ENCODE measurements around the gene RPS16.
"Not testable (repeated sequence)": the region's sequence is repeated elsewhere in the genome, so short reads cannot be mapped to it uniquely, and the experiment has no call there.

The RPS16 gene

DNA sequence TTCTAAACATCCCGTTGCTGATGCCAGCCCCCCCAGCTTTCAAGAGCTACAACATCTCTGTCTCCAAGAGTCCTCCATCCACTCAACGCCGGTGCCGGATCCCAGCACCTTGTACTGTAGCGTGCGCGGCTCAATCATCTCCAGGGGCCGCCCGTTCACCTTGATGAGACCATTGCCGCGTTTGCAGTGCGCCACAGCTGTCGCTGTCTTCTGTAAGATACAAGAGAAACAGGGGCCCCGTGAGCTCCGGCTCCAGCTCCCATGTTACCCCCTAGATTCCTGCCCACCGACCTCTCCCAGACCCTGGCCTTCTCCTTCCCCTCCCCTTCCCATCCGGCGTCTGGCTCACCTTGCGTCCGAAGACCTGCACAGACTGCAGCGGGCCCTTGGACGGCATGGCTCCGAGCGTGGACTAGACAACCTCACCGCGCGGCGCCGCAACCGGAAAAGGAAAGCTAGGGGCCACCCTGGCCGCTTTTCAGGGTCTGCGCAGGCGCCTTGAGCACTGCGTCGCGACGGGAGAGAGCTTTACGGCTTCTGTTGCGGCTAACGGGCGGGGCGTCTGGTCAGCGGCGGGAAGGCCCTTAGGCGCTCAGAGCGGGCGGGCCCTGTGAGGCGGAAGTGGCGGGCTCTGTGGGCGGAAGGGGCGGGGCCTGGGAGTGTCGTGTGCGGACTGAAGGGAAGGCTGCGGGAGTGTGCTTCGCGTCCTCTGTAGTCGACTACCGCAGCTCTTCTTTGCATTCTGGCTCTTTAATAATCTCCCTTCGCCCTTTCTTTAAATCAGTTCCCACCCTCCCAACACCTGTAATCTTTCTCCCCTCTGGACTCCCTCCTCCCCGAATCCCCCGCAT lies at the start of gene RPS16:
Gene RPS16, minus strand, starts transcription at position 451 of the 851 bp plus-strand sequence. Its CDS starts 54 bp downstream, at position 397.
- peak; percentile 98 to 99 (median 98) for DNase-seq

- DNase-seq, result no peak
Observed at GRCh38 chr19:39483141-39483540, 47.4 kb upstream of the RPS16 start.

GRCh38 chr19:39481676-39482075 lies 45.9 kb upstream of the RPS16 start:
- no peak for DNase-seq

GRCh38 chr19:39481229-39481545 lies 45.4 kb upstream of the RPS16 start:
- no peak for DNase-seq

DNA sequence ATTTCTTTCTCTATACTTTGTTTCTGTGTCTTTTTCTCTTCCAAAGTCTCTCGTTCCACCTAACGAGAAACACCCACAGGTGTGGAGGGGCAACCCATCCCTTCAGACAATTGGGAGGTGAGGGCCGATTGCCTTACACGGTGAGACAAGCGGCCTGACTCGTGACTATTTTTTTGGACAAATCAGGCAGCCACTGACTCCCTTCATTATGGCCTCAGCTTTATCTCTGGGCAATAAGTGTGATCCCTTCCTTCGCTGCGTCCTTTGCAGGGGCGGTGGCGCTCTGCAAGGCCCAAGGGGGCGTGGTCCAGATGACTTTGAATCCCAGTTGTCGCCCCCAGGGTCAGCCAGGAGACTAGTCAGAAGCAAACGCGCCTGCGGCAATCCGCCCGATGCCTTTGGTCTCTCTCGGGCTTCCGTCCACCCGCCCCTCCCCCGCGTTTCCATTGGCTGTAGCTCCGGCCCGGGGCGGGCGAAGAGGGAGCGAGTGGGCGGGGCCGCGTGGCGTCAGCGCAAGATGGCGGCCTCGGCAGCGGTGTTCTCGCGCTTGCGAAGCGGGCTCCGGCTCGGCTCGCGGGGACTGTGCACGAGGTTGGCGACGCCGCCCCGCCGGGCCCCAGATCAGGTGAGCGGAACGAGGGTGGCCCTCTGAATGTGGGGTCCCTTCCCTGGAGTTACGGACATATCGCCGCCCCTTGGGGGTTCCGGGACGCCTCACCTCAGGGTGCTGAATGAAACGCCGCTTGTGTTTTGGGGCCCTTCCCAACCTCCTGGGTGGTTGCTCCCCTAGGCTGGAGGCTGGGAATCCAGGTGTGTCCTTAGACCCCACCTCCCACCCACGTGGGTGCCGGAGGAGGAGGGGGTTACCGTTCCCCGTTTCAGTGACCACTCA lies 44.8 kb upstream of the RPS16 start, which contains the start of gene TIMM50:
Gene TIMM50, plus strand, starts transcription at position 502 of the 892 bp plus-strand sequence. Its CDS starts 16 bp downstream, at position 518.
- DNase-seq, result peak; percentile 92 to 97 (median 95)

- DNase-seq, result no peak
Observed at GRCh38 chr19:39479916-39480315, 44.2 kb upstream of the RPS16 start.

- not testable (repeated sequence) for DNase-seq
Observed at GRCh38 chr19:39479319-39479801, 43.6 kb upstream of the RPS16 start.

GRCh38 chr19:39475748-39476147 lies 40.0 kb upstream of the RPS16 start:
- DNase-seq, result no peak

DNA sequence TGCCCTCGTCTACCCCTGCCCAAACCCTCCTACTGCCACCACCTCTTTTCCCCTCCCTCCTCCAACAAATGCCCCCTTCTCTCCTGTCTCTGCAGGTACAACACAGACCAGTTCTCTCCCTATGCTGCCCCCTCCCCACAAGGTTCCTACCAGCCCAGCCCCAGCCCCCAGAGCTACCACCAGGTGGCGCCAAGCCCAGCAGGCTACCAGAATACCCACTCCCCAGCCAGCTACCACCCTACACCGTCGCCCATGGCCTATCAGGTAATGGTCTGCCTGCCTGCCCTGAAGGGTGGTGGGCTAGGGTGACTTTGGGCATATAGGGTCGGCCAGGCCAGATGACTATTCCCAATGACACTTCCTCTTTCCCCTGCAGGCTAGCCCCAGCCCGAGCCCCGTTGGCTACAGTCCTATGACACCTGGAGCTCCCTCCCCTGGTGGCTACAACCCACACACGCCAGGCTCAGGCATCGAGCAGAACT lies 38.4 kb upstream of the RPS16 start:
- peak; percentile 46 to 68 (median 55) for DNase-seq

GRCh38 chr19:39473443-39473960 lies 37.8 kb upstream of the RPS16 start:
- no peak for DNase-seq

GRCh38 chr19:39472746-39473442 lies 37.1 kb upstream of the RPS16 start:
- no peak for DNase-seq

DNA sequence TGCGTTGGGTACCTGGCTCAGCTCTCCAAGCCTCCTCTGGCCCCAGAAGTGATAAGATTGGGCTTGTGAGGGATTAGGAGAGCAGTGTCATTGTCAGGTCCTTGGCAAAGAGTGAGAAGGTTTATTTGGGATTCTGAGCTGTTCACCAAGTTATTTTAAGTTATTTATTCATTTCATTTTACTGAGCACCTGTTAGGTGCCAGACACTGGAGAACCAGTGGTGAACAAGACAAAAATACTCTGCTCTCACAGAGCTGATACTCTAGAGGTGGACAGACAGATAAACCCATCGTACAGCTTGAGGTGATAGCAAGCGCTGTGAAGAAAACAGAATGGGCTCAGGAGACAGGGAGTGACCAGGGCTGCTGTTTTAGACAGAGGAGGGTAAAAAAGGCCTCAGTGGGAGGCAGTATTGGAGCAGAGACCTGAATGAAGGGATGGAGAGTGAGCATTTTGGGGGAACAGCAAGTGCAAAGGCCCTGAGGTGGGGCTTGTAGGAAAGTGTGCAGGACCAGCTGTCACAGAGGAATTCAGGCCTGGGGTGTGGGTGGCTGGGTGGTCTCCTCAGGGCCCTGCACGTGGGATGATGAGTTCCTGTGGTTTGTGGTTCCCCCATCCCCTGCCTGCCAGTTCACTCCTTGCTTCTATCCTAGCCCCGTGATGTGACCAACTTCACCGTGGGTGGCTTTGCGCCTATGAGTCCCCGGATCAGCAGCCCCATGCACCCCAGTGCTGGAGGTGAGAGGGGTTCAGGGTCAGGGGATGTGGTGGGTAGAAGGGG lies 36.2 kb upstream of the RPS16 start:
- no peak for DNase-seq

DNA sequence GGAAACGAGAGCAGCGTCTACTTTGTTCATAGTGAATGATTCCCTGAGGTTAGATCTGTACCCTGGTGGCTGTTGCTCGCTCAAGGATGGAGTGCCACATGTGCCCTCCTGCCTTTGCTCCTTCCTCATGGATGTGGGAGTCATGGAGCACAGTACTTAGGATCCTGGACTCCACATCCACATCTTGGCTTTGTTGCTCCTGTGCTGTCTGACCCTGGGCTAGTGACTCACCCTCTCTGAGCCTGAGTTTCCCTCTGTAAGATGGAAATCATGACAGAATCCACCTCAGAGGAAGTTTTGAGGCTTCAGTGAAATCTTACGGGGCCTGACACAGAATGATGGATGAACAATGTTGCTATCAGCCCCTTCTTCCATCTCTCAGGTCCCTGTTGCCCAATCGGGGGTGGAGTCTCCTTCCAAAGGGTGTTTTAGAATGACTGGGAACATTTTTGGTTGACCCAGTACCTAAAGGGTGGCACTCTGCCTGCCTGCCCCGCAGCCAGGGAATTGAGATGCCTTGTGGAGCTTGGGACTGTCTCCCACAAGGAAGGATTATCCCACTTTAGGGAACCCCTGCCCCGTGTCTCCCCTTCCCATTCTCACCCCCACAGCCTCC lies 35.1 kb upstream of the RPS16 start:
- DNase-seq, result no peak

GRCh38 chr19:39469567-39469966 lies 33.8 kb upstream of the RPS16 start:
- DNase-seq, result no peak

DNA sequence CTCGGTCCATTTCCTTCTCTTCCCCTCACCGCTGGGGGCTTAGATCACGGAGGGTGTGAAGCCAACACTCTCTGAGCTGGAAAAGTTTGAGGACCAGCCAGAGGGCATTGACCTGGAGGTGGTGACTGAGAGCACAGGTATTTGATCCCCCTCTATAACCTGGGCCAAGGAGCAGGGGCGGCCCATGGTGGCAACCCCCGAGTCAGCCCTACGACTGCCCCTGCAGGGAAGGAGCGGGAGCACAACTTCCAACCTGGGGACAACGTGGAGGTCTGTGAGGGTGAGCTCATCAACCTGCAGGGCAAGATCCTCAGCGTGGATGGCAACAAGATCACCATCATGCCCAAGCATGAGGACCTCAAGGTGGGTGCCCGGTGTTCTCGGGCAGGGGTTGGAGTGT lies 33.3 kb upstream of the RPS16 start:
- no peak for DNase-seq

DNA sequence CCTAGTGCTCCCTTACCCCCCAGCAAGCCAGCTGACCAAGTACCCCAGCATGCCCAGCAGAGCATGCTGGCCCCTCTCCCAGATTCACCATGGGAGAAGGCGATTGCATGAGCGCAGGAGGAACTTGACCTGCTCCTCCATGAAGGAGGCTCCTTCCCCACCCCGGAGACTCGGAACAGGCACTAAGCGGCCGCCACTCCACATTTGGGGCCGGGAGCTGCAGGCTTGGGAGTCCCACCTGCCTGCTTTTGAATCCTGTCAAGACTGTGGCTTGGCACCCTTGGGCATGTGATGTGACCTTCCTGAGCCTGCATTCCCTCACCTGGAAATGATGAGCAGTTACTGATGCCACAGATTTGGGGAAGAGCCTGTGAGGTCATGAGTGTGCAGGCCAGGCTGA lies 32.2 kb upstream of the RPS16 start:
- DNase-seq, result no peak

- no peak for DNase-seq
Observed at GRCh38 chr19:39465956-39466747, 30.4 kb upstream of the RPS16 start.

DNA sequence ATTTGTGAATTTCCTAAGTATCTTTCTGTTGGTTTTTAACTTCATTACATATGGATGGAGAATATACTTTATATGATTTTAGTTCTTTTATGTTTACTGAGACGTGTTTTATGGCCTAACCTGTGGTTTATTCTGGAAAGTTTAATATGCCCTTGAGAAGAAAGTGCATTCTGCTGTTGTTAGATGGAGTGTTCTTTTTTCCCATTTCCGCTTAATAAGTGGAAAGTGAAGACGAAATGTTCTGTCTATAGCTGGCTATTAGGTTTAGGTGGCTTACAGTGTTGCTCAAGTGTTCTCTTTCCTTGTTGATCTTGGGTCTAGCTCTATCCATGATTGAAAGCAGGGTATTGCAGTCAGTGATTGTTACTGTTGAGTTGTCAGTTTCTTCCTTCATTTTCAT lies 27.7 kb upstream of the RPS16 start:
- DNase-seq, result no peak

GRCh38 chr19:39451257-39451656 lies 15.5 kb upstream of the RPS16 start:
- DNase-seq, result not testable (repeated sequence)

DNA sequence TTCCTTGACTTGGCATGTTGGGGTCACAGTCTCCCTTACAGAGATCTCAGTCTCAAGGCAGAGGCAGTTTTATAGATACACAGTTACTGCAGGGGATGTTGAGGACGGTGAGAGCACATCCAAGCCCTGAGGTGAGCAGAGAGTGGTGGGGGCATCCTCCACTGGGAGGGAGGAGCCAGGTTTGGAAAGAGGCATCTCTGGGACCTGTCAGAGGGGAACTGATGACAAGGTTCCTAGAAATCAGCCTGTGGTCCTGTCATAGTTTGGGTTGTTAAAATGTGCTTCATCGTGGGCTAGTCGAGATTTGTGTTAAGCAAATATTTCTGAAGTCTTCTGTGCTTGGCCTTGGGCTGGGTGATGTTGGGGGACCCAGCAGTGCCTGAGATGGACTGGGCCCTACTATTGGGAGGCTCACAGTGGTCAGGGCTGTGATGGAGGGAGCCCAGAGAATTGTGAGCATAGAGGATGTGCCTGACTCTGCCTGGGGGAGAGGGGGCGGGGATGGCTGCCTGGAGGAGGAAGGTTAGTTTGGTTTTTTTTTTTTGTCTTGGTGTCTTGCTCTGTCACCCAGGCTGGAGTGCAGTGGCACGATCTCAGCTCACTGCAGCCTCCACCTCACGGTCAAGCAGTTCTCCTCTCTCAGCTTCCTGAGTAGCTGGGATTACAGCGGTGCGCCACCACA lies 13.5 kb upstream of the RPS16 start:
- no peak for DNase-seq
